HL-60 (cell line): ENCODE results near the gene SMIM21.
A peak's percentile ranks its signal among the peaks of the same experiment; 100 is the strongest.

Experiments used
- DNase-seq, 2 experiments: peaks; one replicate each; pipeline ENCODE4 v3.0.0-alpha.2; 2010 to 2020; ENCODE audit warnings: low read depth in 1 of 2, low spot score in 1 of 2
- H3K27ac ChIP-seq: fragments of 250-450 bp; sonication (Bioruptor Pico); replicated peaks from 2 replicates; pipeline ENCODE4 v1.5.1; 2020; ENCODE audit warnings: mild to moderate bottlenecking, moderate library complexity
- H3K27me3 ChIP-seq: fragments of 250-450 bp; sonication (Bioruptor Pico); 2 replicates; pipeline ENCODE4 v1.5.1; 2021; ENCODE audit warnings: mild to moderate bottlenecking, moderate library complexity; ENCODE audit not compliant: insufficient read depth, poor library complexity, severe bottlenecking
- H3K4me3 ChIP-seq: replicated peaks from 2 replicates; pipeline ENCODE4 v1.5.1; 2011; ENCODE audit warnings: mild to moderate bottlenecking, control low read depth, low read length; ENCODE audit not compliant: insufficient read depth
- GABPA ChIP-seq: IDR thresholded peaks from 2 replicates; pipeline ENCODE4 v1.6.1; 2012; ENCODE audit warnings: low read depth
- POLR2AphosphoS5 ChIP-seq: IDR thresholded peaks from 2 replicates; pipeline ENCODE4 v1.6.1; 2012; ENCODE audit warnings: low read depth
- REST ChIP-seq: IDR thresholded peaks from 2 replicates; pipeline ENCODE4 v1.6.1; 2012; ENCODE audit warnings: low read depth; ENCODE audit not compliant: insufficient replicate concordance
- SPI1 ChIP-seq: IDR thresholded peaks from 2 replicates; pipeline ENCODE4 v1.6.1; 2012; ENCODE audit warnings: low read depth, mild to moderate bottlenecking, borderline replicate concordance
- TF ChIP-seq, protein P1 (sequence below): IDR thresholded peaks from one replicate; pipeline ENCODE4 v1.5.1; 2011; ENCODE audit warnings: low read length, control low read depth, inconsistent platforms; ENCODE audit not compliant: insufficient read depth

The SMIM21 gene

GRCh38 chr18:75405351-75405750 is 22.2 kb downstream of the SMIM21 start:
- peaks cover 2% of the 10 kb centered on the region for H3K27me3 ChIP-seq
- no peak overlapping the region for H3K27ac ChIP-seq
- H3K4me3 ChIP-seq, result no peak overlapping the region
- no peak for TF ChIP-seq SPI1
- TF ChIP-seq REST, result no peak
- no peak for TF ChIP-seq POLR2AphosphoS5
- TF ChIP-seq, protein P1, sequence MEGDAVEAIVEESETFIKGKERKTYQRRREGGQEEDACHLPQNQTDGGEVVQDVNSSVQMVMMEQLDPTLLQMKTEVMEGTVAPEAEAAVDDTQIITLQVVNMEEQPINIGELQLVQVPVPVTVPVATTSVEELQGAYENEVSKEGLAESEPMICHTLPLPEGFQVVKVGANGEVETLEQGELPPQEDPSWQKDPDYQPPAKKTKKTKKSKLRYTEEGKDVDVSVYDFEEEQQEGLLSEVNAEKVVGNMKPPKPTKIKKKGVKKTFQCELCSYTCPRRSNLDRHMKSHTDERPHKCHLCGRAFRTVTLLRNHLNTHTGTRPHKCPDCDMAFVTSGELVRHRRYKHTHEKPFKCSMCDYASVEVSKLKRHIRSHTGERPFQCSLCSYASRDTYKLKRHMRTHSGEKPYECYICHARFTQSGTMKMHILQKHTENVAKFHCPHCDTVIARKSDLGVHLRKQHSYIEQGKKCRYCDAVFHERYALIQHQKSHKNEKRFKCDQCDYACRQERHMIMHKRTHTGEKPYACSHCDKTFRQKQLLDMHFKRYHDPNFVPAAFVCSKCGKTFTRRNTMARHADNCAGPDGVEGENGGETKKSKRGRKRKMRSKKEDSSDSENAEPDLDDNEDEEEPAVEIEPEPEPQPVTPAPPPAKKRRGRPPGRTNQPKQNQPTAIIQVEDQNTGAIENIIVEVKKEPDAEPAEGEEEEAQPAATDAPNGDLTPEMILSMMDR, result no peak
- TF ChIP-seq GABPA, result no peak
- no peak for DNase-seq

DNA sequence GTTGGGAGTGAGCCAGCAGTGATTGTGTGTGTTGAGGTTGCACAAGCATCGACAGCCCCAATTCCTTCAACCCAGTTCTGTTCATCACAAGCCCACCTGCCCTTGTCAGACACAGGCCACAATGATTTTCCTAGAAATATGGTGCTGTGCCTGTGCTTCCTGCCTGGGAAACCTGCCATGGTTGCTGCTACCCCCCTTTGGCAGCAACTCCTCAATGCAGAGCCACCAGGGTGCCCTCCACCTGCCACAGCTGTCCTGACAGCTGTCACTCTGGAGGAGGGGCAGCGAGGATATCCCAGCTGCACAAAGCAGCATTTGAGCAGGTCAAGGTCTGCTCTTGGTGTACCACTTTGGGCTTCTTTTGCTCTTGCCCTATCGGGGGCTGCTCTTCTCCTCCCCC is 27.1 kb downstream of the SMIM21 start:
- Histone ChIP-seq H3K27me3 (peaks cover 9% of the 10 kb centered on the region), H3K27ac (no peak overlapping the region), H3K4me3 (no peak overlapping the region)
- TF ChIP-seq REST (no peak), SPI1 (no peak), GABPA (no peak), POLR2AphosphoS5 (no peak)
- TF ChIP-seq, protein P1, result no peak
- DNase-seq, result no peak

- H3K4me3 ChIP-seq, result no peak overlapping the region
- H3K27me3 ChIP-seq, result peaks cover 12% of the 10 kb centered on the region
- no peak overlapping the region for H3K27ac ChIP-seq
- TF ChIP-seq GABPA, result no peak
- TF ChIP-seq REST, result peak; percentile 44
- no peak for DNase-seq
Measured at GRCh38 chr18:75395137-75395536, 32.4 kb downstream of the SMIM21 start.

DNA sequence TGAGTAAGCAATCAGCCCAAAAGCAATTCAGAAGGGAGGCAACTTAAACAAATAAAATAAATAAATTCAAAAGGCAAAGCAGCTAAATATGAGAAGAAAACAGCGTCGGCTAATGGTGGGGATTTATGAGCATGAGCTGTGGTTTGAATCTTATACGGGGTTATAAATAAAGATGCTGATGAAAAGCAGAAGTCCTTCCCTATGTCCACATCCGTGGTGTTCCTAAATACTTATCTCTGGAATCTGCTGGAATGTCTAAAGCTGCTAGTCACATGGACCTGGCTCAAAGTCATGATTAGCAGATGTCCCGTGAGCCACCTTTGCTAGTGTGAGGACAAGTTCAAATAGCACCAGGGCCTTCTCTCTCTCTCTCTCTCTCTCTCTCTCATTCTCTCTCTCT is 33.8 kb downstream of the SMIM21 start:
- no peak for TF ChIP-seq SPI1
- TF ChIP-seq REST, result no peak
- TF ChIP-seq, protein P1, result no peak
- no peak for TF ChIP-seq POLR2AphosphoS5
- no peak for DNase-seq
- H3K27ac ChIP-seq, result no peak overlapping the region
- H3K27me3 ChIP-seq, result peaks cover 12% of the 10 kb centered on the region
- no peak overlapping the region for H3K4me3 ChIP-seq
